Hematopoietic multipotent progenitor cell treated with erythropoietin and hydrocortisone succinate and interleukin-3 and kit ligand, for 4 days (in vitro differentiated cells): ENCODE data around the gene TEX54.

ENCODE experiments used
- DNase-seq: peaks from one replicate; pipeline ENCODE4 v3.0.0-alpha.2; 2015

The TEX54 gene

DNA sequence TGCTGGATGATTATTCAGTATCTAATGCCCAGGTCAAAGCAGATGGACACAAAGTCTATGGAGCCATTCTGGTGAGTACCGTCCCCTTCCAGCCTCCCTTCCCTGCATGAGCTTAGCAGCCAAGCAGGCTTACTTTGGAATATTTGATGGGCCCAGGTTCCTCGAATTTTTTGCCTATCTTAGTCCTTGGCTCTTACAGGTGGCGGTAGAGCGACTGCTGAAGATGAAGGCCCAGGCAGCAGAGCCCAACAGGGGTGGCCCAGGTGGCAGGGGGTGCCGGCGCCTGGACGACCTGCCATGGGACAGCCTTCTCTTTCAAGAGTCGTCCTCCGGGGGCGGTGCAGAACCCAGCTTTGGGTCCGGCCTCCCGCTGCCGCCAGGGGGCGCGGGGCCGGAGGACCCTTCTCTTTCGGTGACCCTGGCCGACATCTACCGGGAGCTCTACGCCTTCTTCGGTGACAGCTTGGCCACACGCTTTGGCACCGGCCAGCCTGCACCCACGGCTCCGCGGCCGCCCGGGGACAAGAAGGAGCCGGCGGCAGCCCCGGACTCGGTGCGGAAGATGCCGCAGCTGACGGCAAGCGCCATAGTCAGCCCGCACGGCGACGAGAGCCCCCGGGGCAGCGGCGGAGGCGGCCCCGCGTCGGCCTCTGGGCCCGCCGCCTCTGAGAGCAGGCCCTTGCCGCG, 46.2 kb downstream of the TEX54 start:
- peak; percentile 95 for DNase-seq

DNA sequence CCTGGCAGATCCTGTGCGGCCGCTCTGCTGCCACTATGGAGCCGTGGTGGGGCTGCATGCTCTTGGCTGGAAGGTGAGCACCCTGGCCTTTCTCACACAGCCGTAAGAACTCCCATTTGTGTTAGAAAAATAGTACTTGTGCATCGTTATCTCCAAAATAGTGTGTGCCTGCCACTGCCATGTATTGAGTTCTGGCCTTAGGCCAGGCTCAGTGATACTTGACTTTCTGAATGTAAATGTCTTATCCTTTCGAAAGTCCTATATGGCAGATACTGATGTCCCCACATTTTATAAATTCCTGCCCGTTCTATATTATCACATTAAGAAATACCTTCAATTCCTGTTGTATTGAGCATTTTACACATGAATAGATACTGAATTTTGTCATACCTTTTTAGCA, 49.9 kb downstream of the TEX54 start:
- no peak for DNase-seq
